Activated CD4-positive, alpha-beta T cell treated with anti-CD3 and anti-CD28 coated beads, Interleukin-2, Interleukin-6, amounts not matched to agents 100 ng/mL and 50 ng/mL, durations not matched to agents 16 hours and 8 hours (primary cell): Measurements from ENCODE around the gene XRN2.

Source experiments
- DNase-seq: peaks from one replicate; pipeline ENCODE4 v3.0.0-alpha.2; 2020

Gene XRN2

GRCh38 chr20:21301940-21302663 is 1.0 kb upstream of the XRN2 start:
- DNase-seq = no peak

GRCh38 chr20:21302664-21303060 is 469 bp upstream of the XRN2 start:
- DNase-seq = no peak

GRCh38 chr20:21303872-21304586 is 898 bp downstream of the XRN2 start:
- DNase-seq = no peak

- no peak for DNase-seq
Measured at GRCh38 chr20:21308340-21308739, 5.2 kb downstream of the XRN2 start.

GRCh38 chr20:21309678-21310467 is 6.7 kb downstream of the XRN2 start:
- no peak for DNase-seq

GRCh38 chr20:21312813-21313474 is 9.8 kb downstream of the XRN2 start:
- DNase-seq = no peak

GRCh38 chr20:21315138-21315537 is 12.0 kb downstream of the XRN2 start:
- DNase-seq = peak; percentile 46

GRCh38 chr20:21322083-21322710 is 19.1 kb downstream of the XRN2 start:
- no peak for DNase-seq

GRCh38 chr20:21322921-21323331 is 19.8 kb downstream of the XRN2 start:
- peak; percentile 53 for DNase-seq

GRCh38 chr20:21323640-21324039 is 20.5 kb downstream of the XRN2 start:
- DNase-seq = no peak

GRCh38 chr20:21324126-21324525 is 21.0 kb downstream of the XRN2 start:
- no peak for DNase-seq

- peak; percentile 36 for DNase-seq
Measured at GRCh38 chr20:21325296-21325695, 22.2 kb downstream of the XRN2 start.

- DNase-seq = no peak
Measured at GRCh38 chr20:21326700-21327099, 23.6 kb downstream of the XRN2 start.

- DNase-seq = no peak
Measured at GRCh38 chr20:21336455-21337151, 33.5 kb downstream of the XRN2 start.

- DNase-seq = no peak
Measured at GRCh38 chr20:21338291-21338690, 35.2 kb downstream of the XRN2 start.

- DNase-seq = no peak
Measured at GRCh38 chr20:21339499-21339898, 36.4 kb downstream of the XRN2 start.

- no peak for DNase-seq
Measured at GRCh38 chr20:21340991-21341697, 38.0 kb downstream of the XRN2 start.

- DNase-seq = no peak
Measured at GRCh38 chr20:21342656-21343345, 39.7 kb downstream of the XRN2 start.

GRCh38 chr20:21344206-21344900 is 41.2 kb downstream of the XRN2 start:
- DNase-seq = no peak

- DNase-seq = no peak
Measured at GRCh38 chr20:21344961-21345360, 41.8 kb downstream of the XRN2 start.
